Daoy (cell line): ENCODE results near the gene HECW1. TPM values are rescaled to one million over a fixed set of nuclear protein-coding genes. Genes with fewer than 3 reads are reported as not detected.

Experiments
- DNase-seq: peaks from one replicate; pipeline ENCODE4 v3.0.0-alpha.2; 2015; ENCODE audit warnings: low read depth
- total RNA-seq: library from RNA; depleted of rRNA; stranded (reverse); fragments of >200 nt; shearing (Covaris generic); gene quantifications from 2 replicates; pipeline ENCODE4 v1.2.3, GENCODE V29; 2014; rRNA removed

HECW1 gene
- total RNA-seq, 1 experiment from 2014 or later: 16.3 TPM

GRCh38 chr7:43602256-43602655, 489.8 kb downstream of the HECW1 start:
- no peak for DNase-seq

GRCh38 chr7:43604251-43604650, 491.8 kb downstream of the HECW1 start:
- DNase-seq: no peak

GRCh38 chr7:43609097-43609496, 496.6 kb downstream of the HECW1 start:
- no peak for DNase-seq

GRCh38 chr7:43612128-43612527, 499.7 kb downstream of the HECW1 start:
- no peak for DNase-seq

- DNase-seq: no peak
These were observed 500.4 kb downstream of the HECW1 start for GRCh38 chr7:43612599-43613589.

Other genes starting within 250 kb of the HECW1 start
- gene C7orf25, start 200.6 kb upstream of the HECW1 start, total RNA-seq: 18.3 and 22.0 TPM in 2 replicates
- gene PSMA2, start 180.5 kb upstream of the HECW1 start, total RNA-seq: 340 and 366 TPM in 2 replicates
- 167 and 211 TPM in 2 replicates for gene MRPL32, start 180.3 kb upstream of the HECW1 start, total RNA-seq